K562 (cell line): ENCODE data around the gene CHAF1A. TPM values are rescaled to one million over a fixed set of nuclear protein-coding genes. Genes with fewer than 3 reads are reported as not detected.

Experiments
- CBX2 ChIP-seq: fragments of 200-600 bp; sonication (generic); IDR thresholded peaks from one replicate; pipeline ENCODE4 v1.6.1; 2012; ENCODE audit warnings: mild to moderate bottlenecking, low read length, inconsistent platforms; ENCODE audit not compliant: insufficient read depth, poor library complexity, severe bottlenecking
- CHD7 ChIP-seq: fragments of 200-600 bp; sonication (generic); IDR thresholded peaks from one replicate; pipeline ENCODE4 v1.6.1; 2012; ENCODE audit warnings: mild to moderate bottlenecking, low read depth, low read length, inconsistent platforms
- HDAC1 ChIP-seq, 2 experiments: fragments of 450-650 bp; IDR thresholded peaks; 2 replicates each; pipeline ENCODE4 v1.6.1; 2016 to 2017; ENCODE audit warnings: inconsistent platforms in 1 of 2, mild to moderate bottlenecking in 1 of 2, moderate library complexity in 1 of 2
- KAT8 ChIP-seq: fragments of 450-650 bp; IDR thresholded peaks from 2 replicates; pipeline ENCODE4 v1.6.1; 2016; ENCODE audit warnings: low read depth, mild to moderate bottlenecking
- MAFK ChIP-seq: IDR thresholded peaks from 2 replicates; pipeline ENCODE4 v1.6.1; 2011; ENCODE audit warnings: low read length, improper control_type of control experiment
- MECOM ChIP-seq: fragments of 250-450 bp; sonication (Bioruptor Pico); IDR thresholded peaks from 2 replicates; pipeline ENCODE4 v1.8.0; 2022; ENCODE audit warnings: inconsistent platforms
- MYNN ChIP-seq, 2 experiments: sonication (generic); formaldehyde crosslinking in 1 of 2; IDR thresholded peaks; 2 replicates each; pipeline versions ENCODE4 v1.5.0 to v1.6.1; 2016 to 2020; ENCODE audit warnings: antibody characterized with exemption in 1 of 2, missing genetic modification reagents in 1 of 2
- PHTF2 ChIP-seq: fragments of 250-450 bp; sonication (Bioruptor Pico); IDR thresholded peaks from 2 replicates; pipeline ENCODE4 v1.5.0; 2021; ENCODE audit warnings: mild to moderate bottlenecking
- SOX6 ChIP-seq: fragments of 450-650 bp; IDR thresholded peaks from 2 replicates; pipeline ENCODE4 v1.6.1; 2014; ENCODE audit warnings: mild to moderate bottlenecking
- THRAP3 ChIP-seq: fragments of 450-650 bp; IDR thresholded peaks from 2 replicates; pipeline ENCODE4 v1.6.1; 2016; ENCODE audit warnings: mild to moderate bottlenecking, inconsistent platforms, borderline replicate concordance
- ZNF280B ChIP-seq: fragments of 250-450 bp; sonication (Bioruptor Pico); IDR thresholded peaks from 2 replicates; pipeline ENCODE4 v1.5.1; 2021; ENCODE audit warnings: mild to moderate bottlenecking
- ZNF398 ChIP-seq: fragments of 250-450 bp; sonication (Bioruptor Pico); IDR thresholded peaks from 2 replicates; pipeline ENCODE4 v1.8.0; 2021; ENCODE audit warnings: moderate library complexity, mild to moderate bottlenecking, inconsistent platforms
- ZNF583 ChIP-seq: fragments of 250-450 bp; sonication (Bioruptor Pico); IDR thresholded peaks from 2 replicates; pipeline ENCODE4 v1.4.0; 2020
- polyA plus RNA-seq, 8 experiments: library from polyadenylated mRNA; depleted of rRNA in 4 of 8; stranded (reverse) in 5 of 8; unstranded in 3 of 8; fragments of >200 nt; fragmentation: Nextera tagmentation in 2 of 8; fragmentation: Illumina TruSeq in 1 of 8; extraction: Ambion mirVana in 2 of 8; extraction: Trizol in 1 of 8; gene quantifications; 2 replicates each; pipeline versions ENCODE4 v1.2.1 to v1.2.3, GENCODE V29; 2011 to 2014; ENCODE audit warnings: inconsistent platforms in 1 of 8, missing spikeins in 1 of 8
- total RNA-seq, 7 experiments: library from RNA; depleted of rRNA in 6 of 7; stranded (reverse); fragments of >200 nt in 6 of 7; fragmentation: Illumina TruSeq in 2 of 7; extraction: Trizol in 2 of 7; gene quantifications; 2 replicates each; pipeline versions ENCODE4 v1.2.1 to v1.2.3, GENCODE V29; 2011 to 2021; ENCODE audit warnings: low replicate concordance in 1 of 7

The CHAF1A gene
- total and polyA plus RNA-seq, 9 of the 15 experiments (the other 6 are each of a cell fraction or from before 2014, with no cell fraction given) = 1.6 to 86.9 (median 45.2) TPM

GRCh38 chr19:4375164-4376027 lies 27.0 kb upstream of the CHAF1A start (continued):
- TF ChIP-seq ZNF280B (CRISPR knock-in tag) (no peak), MECOM (CRISPR knock-in tag) (no peak), HDAC1 (IDR thresholded peaks at IDR 0.05) (peak in 1 of 2 experiments; percentile 64; a peak in 2 of 4 replicates), CHD7 (no peak), THRAP3 (no peak), MAFK (peak; percentile 27; the same call in 1 of the 2 replicates), ZNF583 (no peak), MYNN (IDR thresholded peaks at IDR 0.05) (peak; percentile 94), MYNN (CRISPR knock-in tag; IDR thresholded peaks at IDR 0.05) (no peak), PHTF2 (CRISPR knock-in tag) (no peak), SOX6 (peak; percentile 72), ZNF398 (CRISPR knock-in tag) (no peak), CBX2 (no peak), KAT8 (no peak)
